CMK (cell line): Measurements from ENCODE around the gene CIDEA.
"Not testable (repeated sequence)": the region's sequence is repeated elsewhere in the genome, so short reads cannot be mapped to it uniquely, and the experiment has no call there.

Experiments
- DNase-seq: peaks from one replicate; pipeline ENCODE4 v3.0.0-alpha.2; 2010; ENCODE audit warnings: low read depth

The CIDEA gene

GRCh38 chr18:12239431-12239830 is 14.7 kb upstream of the CIDEA start:
- no peak for DNase-seq

DNA sequence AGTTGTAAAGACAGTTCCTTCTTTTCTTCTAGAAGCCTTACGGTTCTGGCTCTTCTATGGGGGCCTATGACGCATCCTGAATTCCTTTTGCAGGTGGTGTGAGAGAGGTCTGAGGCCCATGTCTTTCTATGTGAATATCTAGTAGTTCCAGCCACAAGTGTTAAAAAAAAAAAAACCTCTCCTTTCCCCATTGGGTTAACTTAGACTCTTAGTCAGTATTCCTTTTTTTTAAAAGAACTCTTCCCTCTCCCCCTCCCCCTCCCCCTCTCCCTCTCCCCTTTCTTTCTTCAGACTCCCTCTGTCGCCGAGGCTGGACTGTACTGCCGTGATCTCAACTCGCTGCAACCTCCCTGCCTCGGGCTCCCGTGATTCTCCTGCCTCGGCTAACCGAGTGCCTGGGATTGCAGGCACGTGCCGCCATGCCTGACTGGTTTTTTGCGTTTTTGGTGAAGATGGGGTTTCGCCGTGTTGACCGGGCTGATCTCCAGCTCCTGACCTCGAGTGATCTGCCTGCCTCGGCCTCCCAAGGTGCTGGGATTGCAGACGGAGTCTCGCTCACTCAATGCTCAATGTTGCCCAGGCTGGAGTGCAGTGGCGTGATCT is 11.4 kb upstream of the CIDEA start:
- DNase-seq = no peak

DNA sequence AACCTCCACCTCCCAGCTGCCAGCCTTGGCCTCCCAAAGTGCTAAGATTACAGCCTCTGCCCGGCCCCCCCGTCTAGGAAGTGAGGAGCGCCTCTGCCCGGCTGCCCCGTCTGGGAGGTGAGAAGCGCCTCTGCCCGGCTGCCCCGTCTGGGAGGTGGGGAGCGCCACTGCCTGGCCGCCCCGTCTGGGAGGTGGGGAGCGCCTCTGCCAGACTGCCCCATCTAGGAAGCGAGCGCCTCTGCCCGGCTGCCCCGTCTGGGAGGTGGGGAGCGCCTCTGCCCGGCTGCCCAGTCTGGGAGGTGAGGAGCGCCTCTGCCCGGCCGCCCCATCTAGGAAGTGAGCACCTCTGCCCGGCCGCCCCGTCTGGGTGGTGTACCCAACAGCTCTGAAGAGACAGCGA is 10.9 kb upstream of the CIDEA start:
- DNase-seq = not testable (repeated sequence)

DNA sequence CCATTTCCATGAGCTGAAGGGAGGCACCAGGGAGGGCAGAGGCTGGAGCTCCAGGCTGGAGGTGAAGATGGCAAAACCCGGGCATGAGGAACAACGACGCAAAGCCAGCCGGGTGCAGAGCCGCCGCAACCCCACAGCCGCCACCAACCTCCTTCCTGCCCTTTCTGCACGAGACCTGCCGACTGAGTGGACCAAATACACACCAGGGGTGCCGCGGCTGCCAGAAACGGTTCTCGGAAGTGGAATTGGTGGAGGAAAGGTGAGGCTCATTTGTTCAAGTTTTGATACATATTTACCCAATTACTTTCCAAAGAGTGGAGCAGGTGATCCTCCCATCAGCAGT is 8.4 kb upstream of the CIDEA start:
- no peak for DNase-seq

- DNase-seq = no peak
Measured at GRCh38 chr18:12246849-12247808, 7.0 kb upstream of the CIDEA start.

- no peak for DNase-seq
Measured at GRCh38 chr18:12247946-12248345, 6.2 kb upstream of the CIDEA start.

GRCh38 chr18:12248926-12249720 is 5.0 kb upstream of the CIDEA start:
- no peak for DNase-seq

GRCh38 chr18:12251311-12251710 is 2.9 kb upstream of the CIDEA start:
- no peak for DNase-seq

DNA sequence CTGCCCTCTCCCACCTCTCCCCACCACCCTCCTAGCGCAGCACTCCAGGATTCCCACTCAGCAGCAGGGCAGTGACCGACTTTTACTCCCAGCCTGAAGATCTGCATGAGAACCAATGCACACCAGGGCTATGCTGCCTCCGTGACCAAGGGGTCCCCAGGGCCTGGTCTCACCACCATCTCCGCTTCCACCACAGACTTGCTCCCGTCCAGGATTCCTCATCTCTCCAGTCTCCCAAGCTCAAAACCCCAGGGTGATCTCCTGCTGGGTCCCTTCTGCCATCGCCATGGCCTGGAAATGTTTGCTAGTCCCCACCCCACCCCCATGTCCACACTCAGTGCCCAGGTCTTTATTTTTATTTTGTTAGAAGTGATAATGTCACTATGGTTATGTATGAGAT is 2.1 kb upstream of the CIDEA start:
- DNase-seq = no peak

- DNase-seq = no peak
Measured at GRCh38 chr18:12253027-12253426, 1.1 kb upstream of the CIDEA start.

DNA sequence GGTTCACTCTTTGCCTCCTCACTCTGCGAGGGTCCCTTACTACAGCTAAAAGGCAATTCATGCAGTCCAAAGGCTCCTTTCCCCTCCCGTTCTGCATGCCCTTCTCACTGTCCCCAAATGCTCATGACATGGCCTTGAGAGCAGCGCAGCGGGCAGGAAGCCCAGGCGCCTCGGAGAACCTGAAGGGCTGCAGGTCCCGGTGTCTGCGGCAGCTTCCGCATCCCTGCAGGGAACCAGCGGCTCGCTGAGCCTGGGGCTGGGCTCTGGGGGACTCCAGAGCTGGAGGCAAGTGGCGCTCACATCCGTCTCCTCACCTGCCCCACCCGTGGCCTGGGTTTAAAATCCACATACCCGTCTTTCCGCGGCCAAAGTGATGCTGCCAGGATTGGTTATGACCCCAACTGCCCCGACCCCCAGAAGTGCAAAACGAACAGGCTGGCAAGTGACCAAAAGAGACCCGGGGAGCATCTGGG is 462 bp upstream of the CIDEA start:
- DNase-seq = no peak

DNA sequence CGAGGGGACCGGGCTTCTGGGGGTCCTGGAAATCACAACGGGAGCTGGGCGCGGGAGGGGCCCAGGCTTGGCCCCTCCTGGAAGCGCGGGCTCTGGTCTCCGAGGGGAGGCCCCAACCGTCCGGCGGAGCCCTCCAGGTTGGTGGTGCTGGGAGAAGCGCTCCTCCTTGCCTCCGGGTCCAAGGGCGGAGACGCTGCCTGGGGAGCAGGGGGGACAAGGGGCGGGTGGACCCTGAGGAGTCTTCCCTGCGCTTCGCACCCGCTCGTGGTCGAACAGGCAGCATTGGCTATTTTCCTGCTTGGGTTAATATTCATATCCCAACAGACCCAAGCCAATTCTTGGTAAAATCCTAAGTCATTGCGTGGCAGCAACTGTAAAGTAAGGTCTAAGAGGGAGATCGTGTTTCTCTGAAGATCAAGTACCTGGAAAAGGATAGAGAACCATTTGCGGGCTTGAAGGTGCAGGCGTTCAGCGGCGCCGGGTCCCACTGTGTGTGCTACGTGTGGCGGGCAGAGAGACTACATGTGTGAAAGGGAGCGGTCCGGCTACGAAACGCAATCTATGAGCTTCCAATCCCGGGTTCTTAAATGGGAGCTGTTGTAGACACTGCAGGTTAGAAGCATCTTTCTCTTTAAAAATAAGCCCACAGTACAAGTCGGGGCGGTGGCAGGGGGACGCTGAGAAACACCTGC is 805 bp downstream of the CIDEA start:
- DNase-seq = no peak

GRCh38 chr18:12255626-12256026 is 1.5 kb downstream of the CIDEA start:
- DNase-seq = no peak

- DNase-seq = no peak
Measured at GRCh38 chr18:12256951-12257350, 2.8 kb downstream of the CIDEA start.

- no peak for DNase-seq
Measured at GRCh38 chr18:12257996-12258718, 4.0 kb downstream of the CIDEA start.

GRCh38 chr18:12258719-12259705 is 4.9 kb downstream of the CIDEA start:
- no peak for DNase-seq

- no peak for DNase-seq
Measured at GRCh38 chr18:12262748-12263147, 8.6 kb downstream of the CIDEA start.

- DNase-seq = no peak
Measured at GRCh38 chr18:12264864-12265263, 10.7 kb downstream of the CIDEA start.

DNA sequence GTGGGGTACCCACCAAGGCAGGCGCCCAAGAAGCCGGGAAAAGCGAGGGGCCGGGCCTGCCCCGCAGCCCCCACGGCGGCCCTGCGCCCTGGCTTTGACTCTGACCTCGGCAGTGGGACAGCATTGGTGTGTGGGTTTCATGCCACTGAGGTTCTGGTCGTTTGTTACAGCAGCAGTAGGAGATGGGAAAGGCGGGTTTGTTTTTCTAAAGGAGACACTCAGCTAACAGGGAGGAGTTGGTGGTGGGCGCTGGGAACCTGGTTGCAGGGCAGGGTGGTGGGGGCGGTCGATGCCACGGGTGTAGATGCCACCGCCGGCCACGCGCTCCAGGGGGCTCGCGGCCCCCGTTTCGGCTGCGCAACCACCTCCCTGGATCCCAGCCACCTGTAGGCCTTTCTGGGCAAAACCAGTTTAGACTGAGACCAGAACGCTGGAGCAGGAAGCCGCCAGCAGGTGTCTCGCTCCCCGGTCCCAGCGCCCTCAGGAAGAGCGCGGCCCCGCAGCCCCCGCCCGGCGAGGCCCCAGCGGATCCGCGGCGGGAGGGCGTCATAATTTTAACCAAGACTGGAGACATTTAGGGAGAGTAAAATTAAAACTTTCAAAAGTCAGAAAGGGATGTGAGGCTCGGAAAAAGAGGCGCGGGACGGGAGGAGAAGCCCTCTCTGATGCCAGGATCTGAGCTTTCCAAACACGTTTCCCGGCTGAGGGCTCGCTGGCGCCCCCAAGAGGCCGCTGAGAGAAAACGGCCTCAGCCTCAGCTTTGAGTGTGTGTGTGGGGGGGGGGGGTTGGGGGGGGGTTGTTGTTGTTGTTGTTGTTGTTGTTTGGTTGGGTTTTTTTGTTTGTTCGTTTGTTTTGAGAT is 17.4 kb downstream of the CIDEA start:
- peak; percentile 14 for DNase-seq
